Testis (tissue), 3 donors: ENCODE results near the gene BLMH. TPM values are rescaled to one million over a fixed set of nuclear protein-coding genes. Genes with fewer than 3 reads are reported as not detected.
A peak's percentile ranks its signal among the peaks of the same experiment; 100 is the strongest.

Experiments
- DNase-seq: peaks from one replicate; pipeline ENCODE4 v3.0.0-alpha.2; 2019
- H3K27ac ChIP-seq, 2 donors: fragments of 200-600 bp; sonication (generic); one replicate each; pipeline ENCODE4 v1.5.1; 2019
- H3K27me3 ChIP-seq: fragments of 200-600 bp; sonication (generic); one replicate; pipeline ENCODE4 v1.5.1; 2019
- H3K36me3 ChIP-seq: fragments of 200-600 bp; sonication (generic); one replicate; pipeline ENCODE4 v1.5.1; 2017; ENCODE audit warnings: low read depth; ENCODE audit errors: missing control alignments
- H3K4me1 ChIP-seq: fragments of 200-600 bp; sonication (generic); one replicate; pipeline ENCODE4 v1.5.1; 2019
- H3K4me3 ChIP-seq, 2 donors: fragments of 200-600 bp; sonication (generic); one replicate each; pipeline ENCODE4 v1.5.1; 2017 to 2019
- H3K9me3 ChIP-seq: fragments of 200-600 bp; sonication (generic); one replicate; pipeline ENCODE4 v1.5.1; 2017
- POLR2A ChIP-seq: fragments of 450-650 bp; IDR thresholded peaks from one replicate; pipeline ENCODE4 v1.6.1; 2017; ENCODE audit warnings: antibody characterized with exemption, mild to moderate bottlenecking, moderate library complexity
- WGBS, 2 donors: methylation state at CpG; one replicate each; pipeline ENCODE4 v1.1.5; 2018; 5-methylcytosine and 5-hydroxymethylcytosine counted together
- intact Hi-C: fragments of 100-400 bp; cut with DNase I; formaldehyde crosslinking; loops from one replicate; pipeline ENCODE4 v1.15.1; 2023; ENCODE audit warnings: low total_unique reads
- polyA plus RNA-seq: library from polyadenylated mRNA; stranded (reverse); fragments of 350-450 nt; fragmentation: Illumina TruSeq; extraction: RNeasy Lipid Tissue Mini Kit (QIAGEN cat#74804); gene quantifications from one replicate; pipeline ENCODE4 v1.2.3, GENCODE V29; 2014; ENCODE audit warnings: low read depth, low replicate concordance; ENCODE audit not compliant: insufficient read depth
- total RNA-seq, 2 donors: library from RNA; depleted of rRNA; stranded (reverse); fragments of >200 nt; gene quantifications; one replicate each; pipeline ENCODE4 v1.2.3, GENCODE V29; 2016
- TF ChIP-seq, protein P1 (sequence below), 3 experiments: fragments of 450-650 bp in 2 of 3; fragments of 200-600 bp in 1 of 3; sonication (generic) in 1 of 3; IDR thresholded peaks; one replicate each; pipeline ENCODE4 v1.5.1; 2016 to 2019; ENCODE audit warnings: antibody characterized with exemption in 3 of 3, mild to moderate bottlenecking in 2 of 3, moderate library complexity in 1 of 3

BLMH gene
- total and polyA plus RNA-seq, 3 donors from 2014 or later: 36.4 to 54.9 (median 46.9) TPM

DNA sequence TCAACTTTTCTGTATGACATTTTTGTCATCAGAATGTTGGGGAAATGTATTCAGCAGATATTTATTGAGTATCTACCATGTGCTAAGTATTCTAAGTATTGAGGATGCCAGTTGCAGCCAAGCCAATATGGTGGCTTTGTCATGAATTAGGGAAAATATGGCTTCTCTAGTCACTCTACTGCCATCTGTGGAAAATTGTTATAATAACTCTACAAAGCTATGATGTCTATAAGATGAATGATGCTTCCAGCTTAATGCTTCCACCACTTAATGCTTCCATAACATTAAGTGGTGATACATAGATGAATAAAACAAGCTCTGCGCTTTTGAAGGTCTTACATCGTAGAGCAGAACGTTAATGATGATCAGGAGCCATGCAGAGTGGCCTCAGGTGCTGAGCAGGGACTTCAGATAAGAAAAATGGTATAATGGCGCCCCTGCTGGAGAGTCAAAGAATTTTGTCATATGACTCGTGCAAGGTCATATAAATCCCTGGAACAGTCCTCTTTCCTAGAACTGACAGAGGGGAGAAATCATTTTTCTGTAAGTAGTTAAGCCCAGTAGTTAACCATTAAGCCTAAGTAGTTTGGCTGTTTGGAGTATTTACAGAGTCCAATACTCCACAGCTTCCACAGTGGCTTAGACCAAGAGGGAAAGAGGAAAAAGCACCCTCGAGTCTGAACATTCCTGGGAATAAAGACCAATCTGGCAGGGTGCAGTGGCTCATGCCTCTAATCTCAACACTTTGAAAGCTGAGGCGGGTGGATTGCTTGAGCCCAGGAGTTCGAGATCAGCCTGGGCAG lies 44.8 kb upstream of the BLMH start:
- no peak overlapping the region for H3K4me3 ChIP-seq
- no peaks in the 10 kb centered on the region for H3K9me3 ChIP-seq
- TF ChIP-seq POLR2A: no peak
- TF ChIP-seq, protein P1, sequence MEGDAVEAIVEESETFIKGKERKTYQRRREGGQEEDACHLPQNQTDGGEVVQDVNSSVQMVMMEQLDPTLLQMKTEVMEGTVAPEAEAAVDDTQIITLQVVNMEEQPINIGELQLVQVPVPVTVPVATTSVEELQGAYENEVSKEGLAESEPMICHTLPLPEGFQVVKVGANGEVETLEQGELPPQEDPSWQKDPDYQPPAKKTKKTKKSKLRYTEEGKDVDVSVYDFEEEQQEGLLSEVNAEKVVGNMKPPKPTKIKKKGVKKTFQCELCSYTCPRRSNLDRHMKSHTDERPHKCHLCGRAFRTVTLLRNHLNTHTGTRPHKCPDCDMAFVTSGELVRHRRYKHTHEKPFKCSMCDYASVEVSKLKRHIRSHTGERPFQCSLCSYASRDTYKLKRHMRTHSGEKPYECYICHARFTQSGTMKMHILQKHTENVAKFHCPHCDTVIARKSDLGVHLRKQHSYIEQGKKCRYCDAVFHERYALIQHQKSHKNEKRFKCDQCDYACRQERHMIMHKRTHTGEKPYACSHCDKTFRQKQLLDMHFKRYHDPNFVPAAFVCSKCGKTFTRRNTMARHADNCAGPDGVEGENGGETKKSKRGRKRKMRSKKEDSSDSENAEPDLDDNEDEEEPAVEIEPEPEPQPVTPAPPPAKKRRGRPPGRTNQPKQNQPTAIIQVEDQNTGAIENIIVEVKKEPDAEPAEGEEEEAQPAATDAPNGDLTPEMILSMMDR (IDR thresholded peaks at IDR 0.05): peak; percentile 44 to 58 (median 46)
- H3K36me3 ChIP-seq: no peaks in the 10 kb centered on the region
- no peaks in the 10 kb centered on the region for H3K27me3 ChIP-seq
- DNase-seq: peak; percentile 39
- intact Hi-C loops: no loop called here
- H3K27ac ChIP-seq: no peak overlapping the region
- 68 to 69% methylated on average over 8 of the region's 8 CpGs for WGBS, 2 donors
- no peaks in the 10 kb centered on the region for H3K4me1 ChIP-seq

DNA sequence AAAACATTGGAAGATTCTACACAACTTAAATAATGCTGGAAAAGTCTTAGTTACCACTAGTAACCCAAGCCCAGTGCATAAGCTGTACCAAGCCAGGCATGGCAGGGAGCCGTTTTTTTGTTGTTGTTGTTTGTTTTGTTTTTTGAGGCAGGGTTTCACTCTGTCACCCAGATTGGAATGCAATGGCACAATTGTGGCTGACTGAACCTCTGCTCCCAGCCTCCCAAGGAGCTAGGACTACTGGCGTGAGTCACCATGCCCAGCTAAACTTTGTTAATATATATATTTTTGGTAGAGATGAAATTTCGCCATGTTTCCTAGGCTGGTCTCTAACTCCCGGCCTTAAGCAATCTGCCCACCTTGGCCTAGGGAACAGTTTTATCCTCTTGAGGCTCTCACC lies 42.7 kb upstream of the BLMH start:
- no peak overlapping the region for H3K4me3 ChIP-seq
- no peak for DNase-seq
- no peak for TF ChIP-seq POLR2A
- TF ChIP-seq, protein P1 (IDR thresholded peaks at IDR 0.05): no peak
- 92 to 95% methylated on average over 4 of the region's 4 CpGs for WGBS, 2 donors
- H3K27ac ChIP-seq: no peak overlapping the region
- no peaks in the 10 kb centered on the region for H3K36me3 ChIP-seq
- H3K4me1 ChIP-seq: no peaks in the 10 kb centered on the region
- no peaks in the 10 kb centered on the region for H3K9me3 ChIP-seq
- H3K27me3 ChIP-seq: no peaks in the 10 kb centered on the region
- intact Hi-C loops: no loop called here

DNA sequence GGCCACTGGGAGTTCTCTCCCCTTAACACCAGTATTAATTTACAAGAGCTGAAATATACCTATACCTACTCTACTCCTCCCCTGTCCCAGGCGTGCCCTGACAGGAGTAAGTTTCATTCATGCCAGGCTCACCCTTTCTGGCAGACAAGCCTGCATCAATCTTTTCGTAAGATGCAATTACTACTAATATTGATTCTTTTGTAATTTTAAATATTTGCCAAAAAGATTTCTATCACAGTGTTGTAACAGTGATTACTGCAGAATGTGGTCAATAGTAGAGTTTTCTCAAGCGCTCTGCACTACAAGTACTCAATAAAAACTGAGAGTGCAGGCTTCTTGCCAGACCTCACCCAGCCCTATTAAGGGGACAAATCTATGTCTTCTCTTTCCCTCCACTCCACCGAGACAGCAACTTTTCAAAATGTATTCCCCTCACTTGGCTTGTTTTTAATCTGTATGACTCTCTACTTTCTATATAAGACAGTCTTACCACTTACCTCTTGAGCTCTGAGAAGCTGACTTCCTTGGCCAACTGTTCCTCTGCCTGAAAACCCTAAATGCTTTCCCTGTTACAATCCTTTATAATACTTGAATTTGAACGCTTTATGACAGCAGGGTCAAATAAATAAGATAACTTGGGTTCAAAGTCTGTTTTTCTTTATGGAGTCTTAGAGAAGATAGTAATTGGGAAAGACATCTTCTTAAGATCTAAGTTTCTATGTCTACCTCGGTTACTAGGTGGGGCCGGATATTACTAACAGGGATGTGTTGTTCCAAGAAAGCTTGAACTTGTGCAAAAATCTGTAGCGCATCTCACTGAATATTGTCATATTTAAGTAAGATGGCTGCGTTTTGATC lies 42.0 kb upstream of the BLMH start, which contains the start of gene TMIGD1:
Gene TMIGD1 (minus strand): TSS at position 555 of the 858 bp plus-strand sequence. CDS start 1,924 bp downstream, outside the sequence.
- DNase-seq: no peak
- Histone ChIP-seq H3K36me3 (no peaks in the 10 kb centered on the region), H3K4me3 (no peak within 1 kb of the TSS), H3K27ac (no peak within 1 kb of the TSS), H3K27me3 (no peaks in the 10 kb centered on the region), H3K9me3 (no peaks in the 10 kb centered on the region), H3K4me1 (no peaks in the 10 kb centered on the region)
- WGBS, 2 donors: 90 to 93% methylated on average over 9 of the region's 9 CpGs
- intact Hi-C loops: no loop called here
- no peak for TF ChIP-seq POLR2A

DNA sequence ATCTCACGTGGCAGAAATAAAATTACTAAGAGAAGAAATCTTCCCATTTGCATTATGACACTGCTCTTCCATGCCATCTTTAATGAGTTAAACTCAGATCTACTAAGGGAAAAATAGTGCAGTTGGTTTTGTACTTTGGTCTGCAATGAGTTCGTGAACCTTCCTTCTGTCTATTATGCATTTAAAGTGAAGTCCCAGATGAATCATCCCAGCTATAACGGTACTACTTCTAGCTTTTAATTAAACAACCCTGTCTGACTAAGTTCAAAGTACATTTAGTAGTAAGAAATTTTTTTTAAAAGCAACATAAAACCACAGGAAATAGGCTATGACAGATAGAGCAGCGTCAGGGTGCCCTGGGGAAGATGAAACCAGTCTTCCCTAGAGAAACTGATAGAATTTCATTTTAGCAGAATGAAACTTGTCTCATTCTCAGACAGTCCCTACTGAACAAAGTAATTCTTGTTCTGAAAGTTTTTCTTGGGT lies 40.4 kb upstream of the BLMH start:
- WGBS, 2 donors: 62 to 65% methylated on average over 4 of the region's 4 CpGs
- H3K36me3 ChIP-seq: no peaks in the 10 kb centered on the region
- no peak overlapping the region for H3K27ac ChIP-seq
- no peaks in the 10 kb centered on the region for H3K4me1 ChIP-seq
- H3K9me3 ChIP-seq: no peaks in the 10 kb centered on the region
- intact Hi-C loops: no loop called here
- DNase-seq: no peak
- no peak overlapping the region for H3K4me3 ChIP-seq
- no peak for TF ChIP-seq POLR2A
- TF ChIP-seq, protein P1 (IDR thresholded peaks at IDR 0.05): no peak
- no peaks in the 10 kb centered on the region for H3K27me3 ChIP-seq

DNA sequence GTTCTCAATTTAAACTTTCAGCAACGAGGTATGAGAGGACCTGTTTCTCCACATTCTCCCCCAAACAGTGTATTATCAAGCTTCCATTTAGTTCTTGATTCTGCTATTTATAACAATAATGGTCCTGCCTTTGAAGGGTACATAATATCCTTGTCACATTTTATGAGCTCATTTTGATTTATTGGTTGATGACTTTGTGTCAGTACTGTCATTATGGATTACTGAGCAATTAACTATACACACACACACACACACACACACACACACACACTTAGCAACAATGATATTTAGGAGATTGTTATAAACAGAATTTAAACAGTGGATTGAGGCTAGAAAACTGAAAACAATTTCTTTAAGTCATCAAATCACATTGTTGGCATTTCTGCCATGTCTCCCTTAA lies 35.1 kb upstream of the BLMH start:
- no peaks in the 10 kb centered on the region for H3K9me3 ChIP-seq
- H3K27ac ChIP-seq: no peak overlapping the region
- no peaks in the 10 kb centered on the region for H3K27me3 ChIP-seq
- no peak for DNase-seq
- no peaks in the 10 kb centered on the region for H3K36me3 ChIP-seq
- TF ChIP-seq, protein P1 (IDR thresholded peaks at IDR 0.05): no peak
- TF ChIP-seq POLR2A: no peak
- intact Hi-C loops: no loop called here
- no peaks in the 10 kb centered on the region for H3K4me1 ChIP-seq
- 64 to 73% methylated on average over 1 of the region's 1 CpG for WGBS, 2 donors
- no peak overlapping the region for H3K4me3 ChIP-seq
